Measurements from ENCODE around the gene APOH. TPM values are rescaled to one million over a fixed set of nuclear protein-coding genes. Genes with fewer than 3 reads are reported as not detected.

APOH gene
- total and polyA plus RNA-seq, 2 of the 13 experiments (the other 11 are each of a cell fraction or from before 2014, with no cell fraction given) = 4,846 to 5,748 TPM

GRCh38 chr17:66229783-66230538 lies 746 bp upstream of the APOH start:
- peaks cover 7% of the 10 kb centered on the region; the same call in 1 of the 2 replicates for H4K20me1 ChIP-seq (ENCODE audit: insufficient read depth, low read length)
- peak overlapping the region; percentile 65 for H3K9ac ChIP-seq (ENCODE audit: insufficient read depth, low read depth, low read length)
- ChIA-PET CTCF (ENCODE audit: low intra/inter-chr PET ratio, low total read pairs) (no interaction called here), POLR2A (interaction anchor here (0.6 to 1.8 kb wide), 8 partner anchors 8 to 1107 kb away, joined by 3 to 6 read pairs (median 4); no protein-coding TSS in a partner anchor)
- peaks cover 69% of the 10 kb centered on the region for H3K4me1 ChIP-seq (ENCODE audit: insufficient read depth, low read length)
- H3K4me3 ChIP-seq (replicated peaks in 1 of 3; ENCODE audit: insufficient read depth in 1 of 3, low read depth in 2 of 3, low read length in 3 of 3) = peak overlapping the region; percentile 18 to 77 (median 70); a peak in 3 of 6 replicates
- peak overlapping the region; percentile 89 for H3K27ac ChIP-seq (ENCODE audit: extremely low read length, insufficient read depth, low read length)
- peaks cover 5 to 22% of the 10 kb centered on the region in 2 experiments; a peak in 4 of 5 replicates for H3K36me3 ChIP-seq (replicated peaks in 1 of 2; ENCODE audit: control insufficient read depth in 1 of 2, insufficient read depth in 2 of 2, low read length in 2 of 2)
- peaks cover 38% of the 10 kb centered on the region for H3K79me2 ChIP-seq (ENCODE audit: insufficient read depth, low read length)
- DNase-seq (ENCODE audit: low spot score) (peak; percentile 24), FAIRE-seq (no peak), ATAC-seq (peak; percentile 41)
- in situ Hi-C loops (cut with HindIII; ENCODE audit: extremely low pct_ligation_motif_present, low pct_unique_long_range_greater_than_20kb) = no loop called here
- peak overlapping the region; percentile 76 for H3K4me2 ChIP-seq (ENCODE audit: low read depth, low read length)
- H3K9me3 ChIP-seq (ENCODE audit: low read length) = no peaks in the 10 kb centered on the region
- peak overlapping the region; percentile 52 for H2AFZ ChIP-seq (ENCODE audit: low read length)
- 50% methylated on average over 4 of the region's 4 CpGs for WGBS (ENCODE audit: low lambda C conversion rate)
- intact Hi-C loops (cut with micrococcal nuclease; ENCODE audit: unreplicated experiment) = loop anchor here (2.0 to 10.0 kb wide), 4 partner anchors 29 to 187 kb away; partner anchors contain the start of gene PRKCA
- H3K27me3 ChIP-seq (ENCODE audit: control insufficient read depth in 1 of 2, insufficient read depth in 2 of 2, low read length in 2 of 2) = no peaks in the 10 kb centered on the region; a peak in 1 of 5 replicates
- TSS peak; percentile 98 for BruUV-seq (replicated peaks)
- TF ChIP-seq ATF1 (CRISPR knock-in tag; IDR thresholded peaks at IDR 0.05) (0 out of 2 replicates have a peak, but pooled peaks have one; percentile 26), TSC22D2 (CRISPR knock-in tag; IDR thresholded peaks at IDR 0.05; ENCODE audit: borderline replicate concordance) (0 out of 2 replicates have a peak, but pooled peaks have one; percentile 10), ZNF615 (CRISPR knock-in tag; IDR thresholded peaks at IDR 0.05; ENCODE audit: borderline replicate concordance) (0 out of 2 replicates have a peak, but pooled peaks have one; percentile 4), ELF1 (CRISPR knock-in tag; IDR thresholded peaks at IDR 0.05) (no peak), ZSCAN30 (CRISPR knock-in tag; IDR thresholded peaks at IDR 0.05) (0 out of 2 replicates have a peak, but pooled peaks have one; percentile 53), LBX2 (CRISPR knock-in tag; IDR thresholded peaks at IDR 0.05; ENCODE audit: borderline replicate concordance) (no peak), ZNF598 (CRISPR knock-in tag; IDR thresholded peaks at IDR 0.05; ENCODE audit: borderline replicate concordance) (no peak), GPBP1L1 (CRISPR knock-in tag; IDR thresholded peaks at IDR 0.05) (no peak), NRL (CRISPR knock-in tag; IDR thresholded peaks at IDR 0.05; ENCODE audit: borderline replicate concordance) (no peak), HMGXB3 (CRISPR knock-in tag; IDR thresholded peaks at IDR 0.05; ENCODE audit: borderline replicate concordance) (peak; percentile 94), ZNF607 (CRISPR knock-in tag; IDR thresholded peaks at IDR 0.05; ENCODE audit: borderline replicate concordance) (0 out of 2 replicates have a peak, but pooled peaks have one; percentile 12), ZNF362 (CRISPR knock-in tag; IDR thresholded peaks at IDR 0.05; ENCODE audit: borderline replicate concordance) (0 out of 2 replicates have a peak, but pooled peaks have one; percentile 16), ZFX (CRISPR knock-in tag; IDR thresholded peaks at IDR 0.05; ENCODE audit: low read depth) (peak; percentile 10; the same call in 1 of the 2 replicates), ZNF761 (CRISPR knock-in tag; conservative IDR thresholded peaks at IDR 0.05) (no peak)

Measured in HepG2 (cell line).